ENCODE results near the gene GIPR.

DNA sequence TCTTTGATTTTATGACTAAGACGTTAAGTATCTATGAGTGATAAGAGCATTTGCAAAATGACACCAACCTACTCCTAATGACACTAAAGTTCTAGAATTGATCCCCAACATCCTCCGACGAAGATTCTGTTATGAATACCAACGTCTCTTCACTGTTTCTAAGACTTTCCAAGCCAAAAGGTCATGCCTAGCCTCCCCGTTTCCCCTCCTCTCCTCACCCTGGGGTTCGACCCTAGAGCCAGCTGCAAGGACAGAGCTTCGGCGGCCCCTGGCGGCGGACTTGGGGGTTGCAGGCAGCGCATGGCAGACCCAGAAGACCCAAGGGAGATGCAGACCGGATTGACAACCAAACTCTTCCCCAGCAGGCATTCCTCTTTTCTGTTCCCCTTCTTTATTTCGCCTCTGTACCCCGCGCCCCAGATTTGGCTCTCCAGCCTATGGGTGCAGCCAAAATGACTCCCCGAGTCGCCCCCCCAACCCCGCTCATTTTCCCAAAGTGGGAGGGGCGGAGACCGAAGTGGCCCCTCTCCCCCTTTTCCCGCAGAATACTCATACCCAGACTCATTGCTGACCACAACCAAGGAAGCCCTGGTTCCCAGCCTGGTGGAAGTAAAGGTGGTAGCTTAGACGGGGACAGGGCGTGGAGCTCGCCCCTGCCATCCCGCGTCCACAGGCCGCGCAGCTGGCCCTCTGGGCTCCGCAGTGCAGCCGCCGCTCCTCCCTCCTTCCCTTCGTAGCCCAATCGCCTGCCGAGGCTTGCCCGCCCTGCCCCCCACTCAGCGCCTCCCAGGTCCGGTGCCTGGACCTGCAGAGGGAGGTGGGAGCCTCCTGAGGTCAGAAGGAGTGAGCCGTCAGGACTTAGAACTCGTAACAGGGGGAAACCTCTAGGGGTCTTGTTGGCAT, 24.7 kb upstream of the GIPR start:
- TF ChIP-seq POLR2A (IDR thresholded peaks at IDR 0.05) (no peak), CTCF (IDR thresholded peaks at IDR 0.05) (peak; percentile 95 to 99 (median 97))

Measured in thyroid gland (tissue), 4 donors.